PC-9 (cell line): ENCODE measurements around the gene ITPR3. TPM values are rescaled to one million over a fixed set of nuclear protein-coding genes. Genes with fewer than 3 reads are reported as not detected.

Experiments
- BruUV-seq: library from RNA; stranded (reverse); fragments of 400-500 nt; replicated peaks from 2 replicates; lab custom pipeline; 2021; lab: Mats Ljungman, UMichigan
- CTCF ChIA-PET: fragments of 300-600 bp; sonication (Branson Sonifier 250); formaldehyde crosslinking; loops from one replicate; lab custom pipeline; 2022; ENCODE audit warnings: antibody characterized with exemption; lab: Charles Lee
- POLR2A ChIA-PET: fragments of 300-600 bp; sonication (Branson Sonifier 250); formaldehyde crosslinking; loops from one replicate; lab custom pipeline; 2022; ENCODE audit warnings: antibody characterized with exemption; ENCODE audit not compliant: unreplicated experiment; lab: Charles Lee
- DNase-seq, 2 experiments: peaks; one replicate each; pipeline versions ENCODE4 v3.0.0 to v3.0.0-alpha.2; 2015 to 2022; ENCODE audit warnings: mixed read lengths in 1 of 2
- H2AFZ ChIP-seq: fragments of 200-600 bp; sonication (generic); 2 replicates; pipeline ENCODE4 v1.8.1; 2017; ENCODE audit warnings: antibody characterized with exemption
- H3F3A ChIP-seq: fragments of 200-600 bp; sonication (generic); 2 replicates; pipeline ENCODE4 v1.8.1; 2017; ENCODE audit warnings: antibody characterized with exemption, mild to moderate bottlenecking, low read depth; ENCODE audit not compliant: insufficient read depth
- H3K27ac ChIP-seq: fragments of 200-600 bp; sonication (generic); 2 replicates; pipeline ENCODE4 v1.6.1; 2016; ENCODE audit warnings: mixed run types
- H3K27me3 ChIP-seq: fragments of 200-600 bp; sonication (generic); 2 replicates; pipeline ENCODE4 v1.6.1; 2016; ENCODE audit warnings: low read depth, mixed run types; ENCODE audit not compliant: insufficient read depth
- H3K36me3 ChIP-seq: fragments of 200-600 bp; sonication (generic); 2 replicates; pipeline ENCODE4 v1.6.1; 2016; ENCODE audit warnings: low read depth, mixed run types
- H3K4me1 ChIP-seq: fragments of 200-600 bp; sonication (generic); replicated peaks from 2 replicates; pipeline ENCODE4 v1.6.1; 2016; ENCODE audit warnings: mixed run types; ENCODE audit not compliant: insufficient read depth
- H3K4me2 ChIP-seq: fragments of 200-600 bp; sonication (generic); 2 replicates; pipeline ENCODE4 v1.6.1; 2017; ENCODE audit warnings: mixed run types
- H3K4me3 ChIP-seq: fragments of 200-600 bp; sonication (generic); 2 replicates; pipeline ENCODE4 v1.6.1; 2016; ENCODE audit warnings: mixed run types
- H3K79me2 ChIP-seq: fragments of 200-600 bp; sonication (generic); 2 replicates; pipeline ENCODE4 v1.6.1; 2017; ENCODE audit warnings: low read depth, mixed run types
- H3K9me2 ChIP-seq: fragments of 200-600 bp; sonication (generic); 2 replicates; pipeline ENCODE4 v1.8.1; 2017; ENCODE audit warnings: mild to moderate bottlenecking; ENCODE audit not compliant: insufficient read depth
- H3K9me3 ChIP-seq: fragments of 200-600 bp; sonication (generic); 2 replicates; pipeline ENCODE4 v1.8.1; 2016; ENCODE audit warnings: low read depth; ENCODE audit not compliant: insufficient read depth
- H4K20me1 ChIP-seq: fragments of 200-600 bp; sonication (generic); 2 replicates; pipeline ENCODE4 v1.8.1; 2017; ENCODE audit not compliant: insufficient read depth
- EZH2 ChIP-seq: fragments of 200-600 bp; sonication (generic); IDR thresholded peaks from 2 replicates; pipeline ENCODE4 v1.8.0; 2017; ENCODE audit warnings: antibody characterized with exemption, low read depth
- intact Hi-C: fragments of 100-400 bp; cut with micrococcal nuclease; formaldehyde crosslinking; loops from one replicate; pipeline ENCODE4 v1.10.0; 2022; ENCODE audit not compliant: unreplicated experiment
- total RNA-seq: library from RNA; stranded (reverse); gene quantifications from 2 replicates; pipeline ENCODE4 v1.2.3, GENCODE V29; 2021
- TF ChIP-seq, protein P1 (sequence below): fragments of 200-600 bp; sonication (generic); conservative IDR thresholded peaks from 2 replicates; pipeline ENCODE4 v1.6.1; 2017; ENCODE audit warnings: mixed run types, antibody characterized with exemption, mild to moderate bottlenecking, moderate library complexity

The ITPR3 gene
- total RNA-seq, 1 experiment from 2014 or later, result 86.9 TPM

DNA sequence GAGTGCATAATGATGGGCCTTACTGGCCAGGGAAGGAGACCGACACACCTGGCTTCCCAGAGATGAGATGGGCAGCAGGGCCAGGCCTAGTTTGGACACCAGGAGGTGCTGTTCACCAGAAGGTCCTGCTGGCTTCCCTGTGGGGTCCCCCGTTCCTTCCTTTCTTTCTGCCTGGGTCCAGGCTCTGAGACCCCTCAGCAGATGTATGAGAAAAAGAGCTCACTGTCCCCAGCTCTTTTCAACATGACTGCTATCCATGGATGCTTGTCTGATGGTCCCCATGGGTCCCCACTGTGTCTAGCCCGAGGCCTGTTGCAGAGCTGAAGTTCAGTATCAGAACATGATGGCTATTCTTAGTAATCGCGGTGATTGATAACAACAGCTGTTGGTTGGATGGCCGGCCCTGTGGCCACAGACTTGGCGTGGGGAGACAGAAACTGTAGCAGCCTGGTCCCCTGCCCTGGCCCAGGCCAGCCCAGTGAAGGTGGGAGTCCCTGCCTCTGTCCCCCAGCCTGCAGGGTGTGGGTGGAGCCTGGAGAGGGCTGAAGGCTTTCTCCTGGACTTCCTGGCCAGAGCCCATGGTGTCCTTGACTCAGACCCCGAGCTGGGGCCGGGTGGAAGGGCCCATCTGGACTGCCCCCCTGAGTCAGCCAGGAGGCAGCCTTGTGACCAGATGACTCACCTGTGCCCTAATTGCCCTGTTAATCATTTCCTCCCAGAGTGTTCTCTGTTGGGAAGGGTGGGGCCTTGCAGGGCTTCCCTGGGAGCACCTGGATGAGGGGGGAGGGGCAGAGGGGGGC is 31.2 kb upstream of the ITPR3 start:
- H3K4me3 ChIP-seq, result peak overlapping the region; percentile 43; the same call in 1 of the 2 replicates
- intact Hi-C loops, result loop anchor here (1.0 kb wide), 5 partner anchors 9 to 172 kb away; no protein-coding TSS in a partner anchor
- H3K36me3 ChIP-seq, result no peaks in the 10 kb centered on the region
- H3K4me2 ChIP-seq, result peak overlapping the region; percentile 82
- H2AFZ ChIP-seq, result no peak overlapping the region
- H3K9me2 ChIP-seq, result no peaks in the 10 kb centered on the region
- no peaks in the 10 kb centered on the region for H3K9me3 ChIP-seq
- H4K20me1 ChIP-seq, result no peaks in the 10 kb centered on the region
- no peaks in the 10 kb centered on the region for H3K27me3 ChIP-seq
- ChIA-PET CTCF (interaction anchor here (0.6 to 1.4 kb wide), 7 partner anchors 32 to 111 kb away, joined by 3 to 12 read pairs (median 3); no protein-coding TSS in a partner anchor), POLR2A (interaction anchor here (0.5 to 1.0 kb wide), 2 partner anchors 32 to 85 kb away, joined by 3 to 4 read pairs; partner anchors contain the start of gene ITPR3)
- TF ChIP-seq, protein P1, sequence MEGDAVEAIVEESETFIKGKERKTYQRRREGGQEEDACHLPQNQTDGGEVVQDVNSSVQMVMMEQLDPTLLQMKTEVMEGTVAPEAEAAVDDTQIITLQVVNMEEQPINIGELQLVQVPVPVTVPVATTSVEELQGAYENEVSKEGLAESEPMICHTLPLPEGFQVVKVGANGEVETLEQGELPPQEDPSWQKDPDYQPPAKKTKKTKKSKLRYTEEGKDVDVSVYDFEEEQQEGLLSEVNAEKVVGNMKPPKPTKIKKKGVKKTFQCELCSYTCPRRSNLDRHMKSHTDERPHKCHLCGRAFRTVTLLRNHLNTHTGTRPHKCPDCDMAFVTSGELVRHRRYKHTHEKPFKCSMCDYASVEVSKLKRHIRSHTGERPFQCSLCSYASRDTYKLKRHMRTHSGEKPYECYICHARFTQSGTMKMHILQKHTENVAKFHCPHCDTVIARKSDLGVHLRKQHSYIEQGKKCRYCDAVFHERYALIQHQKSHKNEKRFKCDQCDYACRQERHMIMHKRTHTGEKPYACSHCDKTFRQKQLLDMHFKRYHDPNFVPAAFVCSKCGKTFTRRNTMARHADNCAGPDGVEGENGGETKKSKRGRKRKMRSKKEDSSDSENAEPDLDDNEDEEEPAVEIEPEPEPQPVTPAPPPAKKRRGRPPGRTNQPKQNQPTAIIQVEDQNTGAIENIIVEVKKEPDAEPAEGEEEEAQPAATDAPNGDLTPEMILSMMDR, result peak; percentile 94
- TF ChIP-seq EZH2, result no peak
- H3K27ac ChIP-seq, result peak overlapping the region; percentile 96
- H3K4me1 ChIP-seq, result peaks cover 40% of the 10 kb centered on the region
- no peaks in the 10 kb centered on the region for H3K79me2 ChIP-seq
- BruUV-seq, result TSS peak; percentile 65
- DNase-seq, result peak; percentile 87 to 94
- H3F3A ChIP-seq, result peaks cover 30% of the 10 kb centered on the region

DNA sequence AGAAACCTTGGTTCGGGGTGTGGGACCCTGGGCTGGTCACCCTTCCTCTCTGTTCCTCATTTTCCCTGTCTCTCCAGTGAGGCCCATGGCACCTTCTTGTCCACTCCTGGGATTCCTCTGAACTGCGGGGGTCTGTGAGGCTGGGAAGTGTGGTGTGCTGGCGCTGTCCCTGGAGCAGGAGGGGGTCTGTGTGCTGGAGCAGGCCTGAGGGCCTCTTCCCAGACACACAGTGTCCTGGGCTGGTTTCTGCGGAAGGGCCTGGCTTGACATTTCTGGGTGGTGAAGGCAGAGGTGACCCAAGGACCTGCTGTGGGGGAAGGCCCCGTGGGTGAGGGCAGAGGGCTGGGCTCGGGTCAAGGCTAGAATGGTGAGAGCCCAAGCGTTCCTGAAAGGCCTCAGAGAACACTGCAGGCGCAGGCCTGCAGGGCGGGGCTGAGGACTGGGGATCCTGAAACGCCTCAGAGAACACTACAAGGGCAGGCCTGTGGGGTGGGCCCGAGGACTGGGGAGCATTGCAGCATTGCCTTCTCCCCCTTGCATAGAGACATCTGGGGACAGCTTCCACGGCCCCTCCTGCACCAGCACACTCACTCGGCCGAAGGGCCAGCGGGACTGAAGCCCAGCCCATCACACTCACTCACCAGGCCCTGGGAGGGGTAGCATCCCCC is 30.5 kb upstream of the ITPR3 start:
- Histone ChIP-seq H3F3A (peaks cover 36% of the 10 kb centered on the region), H3K4me3 (peak overlapping the region; percentile 43; the same call in 1 of the 2 replicates), H3K36me3 (no peaks in the 10 kb centered on the region), H3K79me2 (no peaks in the 10 kb centered on the region), H2AFZ (peak overlapping the region; percentile 61; the same call in 1 of the 2 replicates), H3K4me2 (peak overlapping the region; percentile 82), H3K9me2 (no peaks in the 10 kb centered on the region), H3K27me3 (no peaks in the 10 kb centered on the region), H4K20me1 (no peaks in the 10 kb centered on the region), H3K4me1 (peaks cover 47% of the 10 kb centered on the region), H3K27ac (peak overlapping the region; percentile 96), H3K9me3 (no peaks in the 10 kb centered on the region)
- intact Hi-C loops, result loop anchor here (1.0 kb wide), 4 partner anchors 9 to 172 kb away; no protein-coding TSS in a partner anchor
- ChIA-PET CTCF (interaction anchor here (0.6 to 1.4 kb wide), 6 partner anchors 31 to 110 kb away, joined by 3 to 12 read pairs (median 4); no protein-coding TSS in a partner anchor), POLR2A (interaction anchor here (1.0 kb wide), 1 partner anchor 31 kb away, joined by 4 read pairs; the partner anchor contains the start of gene ITPR3)
- TF ChIP-seq, protein P1, result no peak
- no peak for TF ChIP-seq EZH2
- DNase-seq, result peak; percentile 64 to 72
- no TSS peak for BruUV-seq

DNA sequence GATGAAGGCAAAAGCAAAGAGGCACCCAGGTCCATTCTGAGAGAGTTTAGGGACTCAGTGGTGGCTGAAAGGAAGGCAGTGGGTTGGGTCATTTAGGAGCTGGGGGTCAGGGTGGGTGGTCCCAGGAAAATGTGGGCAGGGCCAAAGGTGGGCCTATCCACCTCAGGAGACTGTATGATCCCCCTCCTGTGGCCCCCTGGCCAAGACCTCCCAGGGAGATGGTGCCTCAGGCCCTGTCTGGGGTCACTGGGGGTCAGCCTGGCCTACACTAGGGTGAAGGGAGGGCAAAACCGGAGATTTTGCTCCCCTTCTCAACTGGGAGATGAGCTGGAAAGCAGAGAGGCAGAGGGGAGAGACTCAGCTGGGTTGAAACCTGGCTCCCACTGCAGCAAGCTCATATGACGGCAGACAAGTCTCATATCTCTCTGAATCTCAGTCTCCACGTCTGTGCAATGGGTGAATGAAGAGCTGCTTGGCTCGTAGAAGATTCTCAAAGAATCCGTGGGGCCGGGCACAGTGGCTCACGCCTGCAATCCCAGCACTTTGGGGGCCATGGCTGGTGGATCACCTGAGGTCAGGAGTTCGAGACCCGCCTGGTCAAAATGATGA is 29.6 kb upstream of the ITPR3 start:
- no peak overlapping the region for H3K4me3 ChIP-seq
- no TSS peak for BruUV-seq
- intact Hi-C loops, result no loop called here

More for the DNA sequence above, 29.6 kb upstream of the ITPR3 start:
- H3K9me2 ChIP-seq, result no peaks in the 10 kb centered on the region
- no peaks in the 10 kb centered on the region for H3K9me3 ChIP-seq
- no peaks in the 10 kb centered on the region for H3K27me3 ChIP-seq
- H3F3A ChIP-seq, result peaks cover 36% of the 10 kb centered on the region
- H3K4me2 ChIP-seq, result peak overlapping the region; percentile 82
- H3K27ac ChIP-seq, result peak overlapping the region; percentile 96
- ChIA-PET CTCF (no interaction called here), POLR2A (no interaction called here)
- no peaks in the 10 kb centered on the region for H3K79me2 ChIP-seq
- no peaks in the 10 kb centered on the region for H3K36me3 ChIP-seq
- TF ChIP-seq, protein P1, result no peak
- TF ChIP-seq EZH2, result no peak
- no peaks in the 10 kb centered on the region for H4K20me1 ChIP-seq
- no peak for DNase-seq
- H2AFZ ChIP-seq, result no peak overlapping the region
- peaks cover 49% of the 10 kb centered on the region for H3K4me1 ChIP-seq
